ENCODE results near the gene TTYH3.
"Not testable (repeated sequence)": the region's sequence is repeated elsewhere in the genome, so short reads cannot be mapped to it uniquely, and the experiment has no call there.

TTYH3 gene

DNA sequence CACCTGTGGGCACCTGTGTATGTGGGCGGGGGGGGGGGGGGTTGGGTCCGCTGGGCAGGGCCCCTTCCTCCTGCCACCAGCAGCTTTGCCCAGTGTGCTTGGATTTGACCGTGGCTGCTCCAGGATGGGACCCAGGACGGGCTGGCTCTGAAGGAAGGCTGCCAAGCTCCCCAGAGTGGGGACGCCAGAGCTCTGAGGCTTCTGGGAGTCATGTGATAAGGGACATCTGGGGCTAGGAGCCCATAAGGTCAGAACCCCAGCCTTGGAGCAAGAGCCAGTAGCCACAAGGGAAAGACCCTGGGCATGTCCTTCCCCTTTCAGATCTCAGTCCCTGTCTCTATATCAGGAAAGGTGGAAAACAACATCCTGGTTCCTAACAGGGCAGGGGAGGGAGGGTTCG, 34.4 kb downstream of the TTYH3 start:
- no peak for DNase-seq

DNA sequence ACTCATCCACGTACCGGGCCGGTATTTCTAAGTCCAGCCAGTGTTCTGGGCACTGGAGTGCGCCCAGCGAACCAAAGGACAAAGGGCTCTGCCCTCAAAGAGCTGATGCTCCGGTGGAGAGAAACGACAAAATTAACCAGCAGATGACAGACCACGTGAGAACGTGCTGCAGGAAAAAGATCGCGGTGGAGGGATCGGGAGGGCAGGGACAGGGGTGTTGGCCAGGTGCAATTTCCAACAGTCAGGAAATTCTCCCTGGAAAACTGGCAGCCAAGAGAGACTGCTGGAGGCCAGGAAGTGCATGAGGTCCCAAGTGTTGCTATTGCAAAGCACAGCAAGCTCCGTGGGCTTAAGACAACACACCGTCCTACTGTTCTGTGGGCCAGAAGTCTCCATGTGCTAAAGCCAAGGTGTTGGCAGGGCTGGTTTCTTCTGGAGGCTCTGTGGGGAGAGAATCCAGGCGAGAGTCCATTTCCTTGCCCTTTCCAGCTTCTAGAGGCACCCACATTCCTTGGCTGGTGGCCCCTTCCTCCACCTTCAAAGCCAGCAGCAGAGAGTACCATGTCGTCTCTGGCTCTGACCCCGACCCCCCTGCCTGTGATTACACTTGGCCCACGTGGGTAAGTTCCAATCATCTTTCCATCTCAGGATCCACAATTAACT, 34.9 kb downstream of the TTYH3 start:
- no peak for DNase-seq

DNA sequence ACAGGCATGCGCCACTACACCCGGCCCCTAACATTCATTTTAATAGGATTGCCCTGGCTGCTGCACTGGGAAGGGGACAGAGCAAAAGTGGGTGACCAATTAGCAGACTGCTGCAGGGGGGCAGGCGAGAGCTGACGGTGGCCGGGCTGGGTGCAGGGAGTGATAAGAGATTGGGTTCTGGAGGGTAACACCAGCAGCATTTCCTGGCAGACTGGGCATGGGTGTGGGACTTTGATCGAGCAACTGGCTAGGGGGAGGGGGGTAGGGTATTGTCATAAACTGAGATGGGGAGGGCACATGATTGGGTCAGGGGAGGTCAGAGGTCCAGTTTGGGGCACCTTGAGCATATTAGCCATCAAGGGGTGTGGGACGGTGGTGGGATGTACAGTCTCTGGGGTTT, 36.1 kb downstream of the TTYH3 start:
- DNase-seq, result no peak

DNA sequence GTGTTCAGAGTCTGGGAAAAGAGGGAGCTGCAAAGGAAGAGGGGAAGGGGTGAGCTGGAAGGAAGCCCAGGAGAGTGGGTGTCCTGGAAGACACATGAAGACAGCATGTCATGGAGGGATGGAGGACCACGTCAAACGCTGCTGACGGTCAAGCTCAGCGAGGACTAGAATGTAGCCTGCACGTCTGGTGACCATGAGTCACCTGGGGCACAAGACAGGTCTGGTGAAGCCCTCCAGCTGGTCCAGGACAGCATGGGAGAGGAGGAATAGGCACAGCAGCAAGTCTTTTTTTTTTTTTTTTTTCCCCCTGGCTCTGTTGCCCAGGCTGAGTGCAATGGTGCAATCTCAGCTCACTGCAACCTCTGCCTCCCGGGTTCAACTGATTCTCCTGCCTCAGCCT, 36.6 kb downstream of the TTYH3 start:
- DNase-seq, result no peak

DNA sequence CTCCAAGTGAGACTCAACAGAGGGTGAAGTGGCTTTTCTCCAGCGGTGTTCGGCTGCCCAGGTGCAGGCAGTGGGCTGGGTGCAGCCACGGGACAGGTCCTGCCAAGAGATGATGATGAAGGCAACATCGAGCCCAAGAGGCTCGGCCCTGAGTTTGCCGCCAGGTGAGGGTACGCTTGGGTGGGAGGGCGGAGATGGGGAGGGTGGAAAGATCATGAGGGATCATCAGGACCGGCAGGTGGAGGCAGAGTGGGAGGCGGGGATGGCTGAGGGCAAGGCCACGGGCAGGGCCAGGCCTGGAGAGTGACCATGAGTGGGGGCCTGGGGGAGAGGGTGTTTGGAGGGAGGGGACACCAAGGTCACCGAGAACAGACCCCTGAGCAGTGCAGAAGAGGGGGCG, 38.4 kb downstream of the TTYH3 start:
- DNase-seq, result no peak

DNA sequence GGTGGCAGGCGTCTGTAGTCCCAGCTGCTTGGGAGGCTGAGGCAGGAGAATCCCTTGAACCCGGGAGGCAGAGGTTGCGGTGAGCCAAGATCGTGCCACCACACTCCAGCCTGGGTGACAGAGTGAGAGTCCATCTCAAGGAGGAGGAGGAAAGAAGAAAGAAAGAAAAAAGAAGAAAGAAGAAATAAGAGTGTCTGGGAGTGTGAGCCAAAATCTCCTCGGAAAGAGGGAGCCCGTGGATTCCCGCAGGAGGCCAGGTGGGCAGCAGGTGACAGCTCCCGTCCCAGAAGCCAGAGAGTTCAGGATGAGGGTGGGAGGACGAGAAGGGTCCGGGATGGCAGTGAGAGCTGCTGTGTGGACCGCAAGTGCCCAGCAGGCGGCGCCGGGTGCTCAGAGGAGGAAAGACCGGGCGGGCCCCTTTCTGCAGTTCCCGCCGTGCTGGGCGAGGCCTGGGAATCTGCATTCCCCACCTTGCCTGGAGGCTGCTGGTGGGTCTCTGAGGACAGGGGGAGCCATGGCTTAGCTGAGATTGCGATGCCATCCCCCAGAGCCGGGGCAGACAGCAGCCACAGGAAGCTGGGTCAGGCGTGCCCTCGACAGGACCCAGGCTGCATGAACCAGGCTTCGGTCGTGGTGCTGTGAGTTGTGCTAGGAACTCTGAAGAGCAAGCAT, 39.1 kb downstream of the TTYH3 start:
- peak; percentile 62 to 67 for DNase-seq

DNA sequence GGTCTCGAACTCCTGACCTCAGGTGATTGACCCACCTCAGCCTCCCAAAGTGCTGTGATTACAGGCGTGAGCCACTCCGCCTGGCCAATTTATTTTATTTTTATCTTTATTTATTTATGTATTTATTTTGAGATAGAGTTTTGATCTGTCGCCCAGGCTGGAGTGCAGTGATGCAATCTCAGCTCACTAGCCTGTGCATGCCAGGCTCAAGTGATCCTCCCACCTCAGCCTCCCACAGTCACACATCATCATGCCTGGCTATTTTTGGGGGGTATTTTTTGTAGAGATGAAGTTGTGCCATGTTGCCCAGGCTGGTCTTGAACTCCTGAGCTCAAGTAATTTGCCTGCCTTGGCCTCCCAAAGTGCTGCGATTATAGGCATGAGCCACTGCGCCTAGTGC, 41.4 kb downstream of the TTYH3 start:
- peak in 1 of 2 donors; percentile 56 for DNase-seq

DNA sequence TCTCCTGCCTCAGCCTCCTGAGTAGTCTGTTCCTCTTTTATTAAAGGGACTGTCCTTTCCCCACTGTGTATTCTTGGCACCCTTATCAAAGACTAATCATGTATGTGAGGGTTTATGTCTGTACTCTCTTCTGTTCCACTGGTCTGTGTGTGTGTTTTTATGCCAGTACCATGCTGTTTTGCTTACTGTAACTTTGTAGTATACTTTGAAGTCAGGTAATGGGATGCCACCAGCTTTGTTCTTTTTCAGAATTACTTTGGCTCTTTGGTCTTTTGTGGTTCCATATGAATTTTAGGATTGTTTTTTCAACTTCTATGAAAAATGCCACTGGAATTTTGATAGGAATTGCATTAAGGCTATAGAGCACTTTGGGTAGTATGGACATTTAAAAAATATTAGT, 42.1 kb downstream of the TTYH3 start:
- DNase-seq, result no peak

DNA sequence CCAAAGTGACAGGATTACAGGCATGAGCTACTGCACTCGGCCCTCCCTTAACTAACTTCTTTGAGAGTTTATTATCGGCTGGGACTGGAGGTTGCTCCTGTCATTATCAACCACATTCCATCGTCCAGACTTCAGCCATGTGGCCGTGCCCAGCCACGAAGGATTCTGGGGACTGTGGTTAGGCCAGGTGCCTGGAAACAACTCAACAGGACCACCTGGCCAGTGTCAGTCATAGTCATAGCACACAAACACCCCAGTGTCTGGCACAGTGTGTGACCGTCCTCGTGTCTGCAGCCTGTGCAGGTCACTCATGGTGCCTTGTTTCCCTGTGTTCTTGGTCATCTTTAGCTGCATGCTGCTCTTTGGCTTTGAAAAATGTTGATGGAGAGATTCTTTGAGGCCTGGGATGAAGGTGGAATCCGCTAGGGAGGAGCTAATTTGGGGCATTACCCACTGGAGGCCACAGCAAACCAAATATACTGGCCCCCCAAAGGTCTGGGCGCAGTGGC, 43.5 kb downstream of the TTYH3 start:
- no peak for DNase-seq

DNA sequence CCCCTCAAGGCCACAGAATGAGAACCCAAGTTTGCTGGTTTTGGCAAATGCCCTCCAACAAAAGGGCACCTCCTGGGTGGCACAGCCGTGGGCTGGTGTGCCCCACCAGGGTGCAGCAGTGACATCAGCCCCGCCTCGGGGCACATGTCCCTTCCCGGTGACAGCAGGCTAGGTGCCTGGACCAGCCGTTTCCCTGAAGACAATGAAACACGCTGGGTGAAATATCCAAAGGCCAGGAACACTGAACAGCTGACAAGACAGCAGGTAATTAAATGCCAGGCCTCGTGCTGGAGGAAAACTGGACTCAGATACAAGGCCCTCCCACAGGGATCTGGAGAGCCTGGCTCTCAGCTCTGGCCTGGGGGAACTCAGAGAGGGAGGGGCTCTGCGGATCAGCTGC, 44.8 kb downstream of the TTYH3 start:
- not testable (repeated sequence) for DNase-seq

DNA sequence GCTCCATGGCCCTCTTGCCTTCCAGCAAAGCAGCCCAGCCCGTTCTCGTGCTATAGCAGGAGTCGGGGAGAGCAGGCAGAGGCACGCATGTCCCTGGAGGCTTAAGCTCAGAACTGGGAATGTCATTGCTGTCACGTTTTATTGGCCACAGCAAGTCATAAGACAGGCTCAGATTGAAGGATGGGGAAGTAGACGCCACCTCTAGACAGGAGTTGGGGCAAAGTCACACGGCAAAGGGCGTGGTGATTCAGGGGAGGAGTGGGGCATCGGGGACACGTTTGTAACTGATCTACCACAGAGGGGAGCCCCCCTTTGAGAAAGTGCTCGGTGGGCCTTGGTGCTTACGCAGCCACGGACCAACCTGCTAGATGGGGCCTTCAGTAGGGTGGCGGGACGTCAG, 46.7 kb downstream of the TTYH3 start:
- DNase-seq, result peak in 1 of 2 donors; percentile 37

DNA sequence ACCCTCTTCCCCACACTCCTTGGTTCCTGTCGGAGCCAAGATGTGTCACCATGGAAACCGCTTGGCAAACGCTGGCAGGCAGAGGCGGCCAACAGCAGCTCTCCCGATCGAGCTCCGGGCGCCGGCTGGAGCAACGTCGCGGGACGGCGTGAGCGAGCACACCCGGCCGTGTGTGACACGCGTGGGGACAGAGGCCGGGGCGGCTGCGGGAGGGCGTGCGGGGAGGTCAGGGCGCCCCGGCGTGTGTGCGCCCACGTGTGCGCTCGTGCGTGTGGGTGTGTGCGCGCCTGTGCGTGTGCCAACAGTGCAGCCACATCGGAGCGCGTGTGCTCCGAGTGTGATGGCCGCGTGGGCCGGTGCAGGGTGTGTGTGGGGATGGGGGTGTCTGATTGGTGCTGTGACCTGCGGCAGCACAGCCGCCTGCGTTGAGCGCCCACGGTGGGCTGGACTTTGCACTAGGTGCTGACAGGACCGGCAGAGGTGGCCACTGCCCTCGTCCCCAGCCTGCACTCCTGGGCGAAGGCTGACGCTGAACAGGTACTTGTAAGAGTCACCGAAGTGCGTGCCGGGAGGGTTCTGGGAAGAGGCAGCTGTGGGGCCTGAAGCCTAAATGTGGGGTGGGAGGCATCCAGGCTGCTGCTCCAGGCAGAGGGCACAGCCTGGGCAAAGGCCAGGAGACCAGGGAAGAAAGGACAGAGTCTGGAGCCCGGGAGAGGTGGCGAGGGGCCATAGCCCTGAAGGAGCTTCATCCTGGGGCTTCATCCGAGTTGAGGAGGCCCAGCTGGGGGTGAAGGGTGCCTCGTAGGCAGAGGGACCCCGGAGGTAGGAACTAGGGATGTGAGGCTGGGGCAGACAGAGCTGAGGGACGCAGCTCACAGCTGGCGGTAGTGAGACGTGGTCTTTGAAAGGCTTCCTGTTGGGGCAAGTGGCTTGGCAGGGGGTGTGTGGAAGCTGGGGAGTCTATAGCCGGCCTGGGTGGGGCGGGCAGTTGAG, 47.6 kb downstream of the TTYH3 start:
- not testable (repeated sequence) for DNase-seq

DNA sequence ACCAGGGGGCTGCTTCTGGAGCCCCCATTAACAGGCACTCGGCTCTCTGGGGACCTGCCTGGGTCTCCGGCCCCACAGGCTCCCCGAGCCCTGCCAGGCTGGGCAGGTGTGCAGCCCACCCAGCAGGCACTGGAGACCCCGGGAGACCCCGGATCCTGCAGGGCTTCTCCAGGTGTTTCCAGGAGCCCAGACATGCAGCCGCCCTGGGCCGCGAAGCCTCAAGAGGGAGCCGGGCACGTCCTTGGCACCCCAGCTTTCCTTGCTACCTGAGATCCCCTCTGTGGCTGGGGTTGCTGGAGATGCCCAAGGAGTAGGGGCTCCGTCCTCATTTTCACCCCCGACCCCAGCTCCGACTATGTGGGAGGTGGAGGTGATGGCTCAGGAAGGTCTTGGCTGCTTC, 48.5 kb downstream of the TTYH3 start:
- no peak for DNase-seq

DNA sequence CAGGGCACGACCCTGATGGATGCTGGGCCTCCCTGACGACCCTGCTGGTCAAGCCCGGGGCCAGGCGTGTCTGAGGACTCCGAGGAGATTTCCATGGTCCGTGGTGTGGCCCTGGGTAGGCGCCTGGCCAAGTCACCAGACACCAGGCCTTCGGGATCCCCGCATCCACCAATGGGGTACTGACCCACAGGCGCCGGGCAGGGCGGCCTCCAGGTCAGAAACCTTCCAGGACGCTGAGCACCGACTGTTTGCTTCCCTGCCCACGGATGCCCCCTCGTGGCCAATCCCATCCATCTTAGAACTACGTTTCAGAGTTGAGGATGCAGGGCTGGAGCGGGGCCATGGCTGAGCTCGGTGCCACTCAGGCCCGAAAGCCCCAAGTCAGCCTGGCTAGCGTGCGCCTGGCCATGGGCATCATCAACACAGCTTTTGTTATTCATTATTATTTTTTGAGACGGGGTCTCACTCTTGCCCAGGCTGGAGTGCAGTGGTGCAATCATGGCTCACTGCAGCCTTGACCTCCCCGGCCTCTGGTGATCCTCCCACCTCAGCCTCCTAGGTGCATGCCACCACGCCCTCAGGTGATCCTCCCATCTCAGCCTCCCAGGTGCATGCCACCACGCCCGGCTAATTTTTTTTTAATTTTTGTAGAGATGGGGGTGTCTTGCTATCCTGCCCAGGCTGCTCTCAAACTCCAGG, 49.2 kb downstream of the TTYH3 start:
- DNase-seq, result peak; percentile 79 to 80

DNA sequence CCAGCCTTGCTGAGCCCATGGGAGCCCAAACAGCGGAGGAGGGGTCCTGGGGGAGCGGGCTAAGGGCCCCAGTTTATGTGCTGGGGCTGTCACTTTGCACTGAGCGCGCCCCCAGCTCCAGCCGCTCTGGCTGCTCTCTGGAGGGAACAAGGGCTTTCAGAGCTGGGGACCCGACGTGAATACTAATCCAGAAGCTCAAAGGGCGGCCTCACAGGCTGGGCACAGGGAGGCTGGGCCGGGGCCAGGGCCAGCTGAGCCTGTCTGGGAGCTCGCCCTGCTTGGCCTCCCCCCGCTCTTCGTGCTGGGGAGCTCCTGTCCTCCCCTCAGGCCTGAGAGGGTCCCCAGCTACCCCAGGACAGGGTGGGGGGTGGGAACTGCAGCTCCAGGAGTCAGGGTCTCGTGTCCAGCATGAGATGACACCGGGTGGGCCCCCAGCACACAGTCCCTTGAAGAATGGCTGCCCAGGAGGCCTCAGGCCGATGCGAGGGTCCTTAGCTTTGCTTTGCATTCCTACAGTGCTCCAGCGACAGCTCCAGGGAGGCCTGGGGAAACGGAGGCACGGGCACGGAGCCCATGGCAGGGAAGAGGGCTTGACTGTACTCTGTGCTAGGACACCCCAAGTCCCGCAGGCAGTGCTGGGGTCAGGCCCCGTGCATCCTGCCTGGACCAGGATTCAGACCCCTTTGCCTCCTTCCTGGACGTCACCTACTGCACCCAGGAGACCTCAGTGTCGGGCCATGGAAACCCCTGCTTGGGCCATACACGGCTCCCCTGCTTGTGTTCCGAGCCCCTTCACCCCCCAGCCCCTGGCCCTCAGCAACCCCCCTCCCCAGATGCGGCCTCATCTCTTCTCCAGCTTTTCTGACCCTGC, 50.4 kb downstream of the TTYH3 start:
- DNase-seq, result no peak

DNA sequence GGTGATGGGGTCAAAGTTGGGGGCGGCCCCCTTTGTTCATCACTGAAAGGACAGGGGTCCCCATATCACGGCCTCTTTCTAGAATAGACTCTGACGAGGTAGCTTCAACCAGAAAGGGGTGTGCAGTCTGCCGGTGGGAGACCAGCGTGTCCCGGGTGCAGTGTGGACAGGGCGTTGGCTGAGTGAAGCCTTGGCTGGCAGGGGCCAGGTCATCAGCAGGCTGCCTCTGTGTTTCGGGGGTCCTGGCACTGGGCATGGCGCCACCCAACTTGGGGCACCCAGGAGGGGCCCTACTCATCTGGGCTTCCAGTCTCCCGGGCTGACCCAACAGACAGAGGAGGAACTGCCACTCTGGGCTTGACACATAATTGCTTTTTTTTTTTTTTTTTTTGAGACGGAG, 52.7 kb downstream of the TTYH3 start:
- DNase-seq, result no peak

DNA sequence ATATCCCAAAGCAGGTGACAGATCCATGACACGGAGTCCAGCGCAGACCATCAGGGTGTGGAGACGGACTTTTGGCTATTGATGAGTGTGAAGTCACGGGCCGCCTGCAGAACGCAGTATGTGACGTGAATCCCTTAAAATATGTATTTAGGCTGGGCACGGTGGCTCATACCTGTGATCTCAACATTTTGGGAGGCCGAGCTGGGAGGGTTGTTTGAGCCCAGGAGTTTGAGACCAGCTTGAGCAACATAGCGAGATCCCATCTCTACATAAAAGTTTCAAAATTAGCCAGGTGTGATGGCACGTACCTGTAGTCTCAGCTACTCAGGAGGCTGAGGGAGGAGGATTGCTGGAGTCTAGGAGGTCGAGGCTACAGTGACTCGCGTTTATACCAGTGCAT, 54.3 kb downstream of the TTYH3 start:
- DNase-seq, result no peak

DNA sequence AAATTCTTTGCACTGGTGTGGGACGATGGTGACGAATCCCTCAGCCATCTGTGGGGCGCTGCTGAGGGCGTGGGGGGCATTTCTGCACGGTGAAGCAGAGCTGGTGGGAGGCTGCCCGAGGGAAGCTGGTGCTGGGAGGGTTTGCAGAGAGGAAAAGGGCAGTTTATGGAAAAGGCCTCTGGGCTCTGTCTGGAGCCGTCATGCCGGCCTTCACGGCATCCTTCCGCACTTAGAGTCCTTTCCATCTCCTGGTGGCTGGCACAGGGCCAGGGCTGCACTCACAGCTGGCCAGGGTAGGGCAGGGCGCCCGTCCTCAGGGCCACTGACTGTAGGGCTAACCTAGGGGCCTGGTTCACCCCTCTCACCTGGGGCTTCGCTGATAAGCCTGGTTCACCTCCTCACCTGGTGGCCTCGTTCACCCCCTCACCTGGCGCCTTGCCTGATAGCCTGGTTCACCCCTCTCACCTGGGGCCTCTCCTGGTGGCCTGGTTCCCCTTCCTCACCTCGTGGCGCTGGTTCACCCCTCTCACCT, 55.6 kb downstream of the TTYH3 start:
- DNase-seq, result peak in 1 of 2 donors; percentile 42

DNA sequence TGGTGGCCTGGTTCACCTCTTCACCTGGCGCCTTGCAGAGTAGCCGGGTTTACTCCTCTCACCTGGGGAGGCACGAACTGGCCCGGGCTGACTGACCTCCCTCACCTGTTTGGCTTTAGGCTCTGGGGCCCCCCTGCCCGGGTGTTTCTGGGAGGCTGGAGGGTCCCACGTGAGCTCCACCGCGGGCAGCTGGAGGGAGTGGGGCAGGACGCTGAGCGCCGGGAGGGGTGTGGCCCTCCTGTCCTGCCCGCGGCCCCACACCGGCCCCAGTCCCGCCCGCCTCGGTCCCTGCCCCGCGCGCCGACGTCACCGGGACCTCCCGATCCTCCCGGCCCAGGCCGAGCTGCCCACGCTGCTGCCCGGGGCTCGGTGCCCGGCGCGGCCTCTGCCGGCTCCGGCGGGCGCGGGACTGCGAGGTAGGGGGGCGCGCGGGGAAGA, 56.1 kb downstream of the TTYH3 start, which contains the start of gene AMZ1:
Gene AMZ1 (plus strand): TSS at position 322 of the 438 bp plus-strand sequence. CDS start 12,250 bp downstream, outside the sequence.
- DNase-seq, result peak in 1 of 2 donors; percentile 40

DNA sequence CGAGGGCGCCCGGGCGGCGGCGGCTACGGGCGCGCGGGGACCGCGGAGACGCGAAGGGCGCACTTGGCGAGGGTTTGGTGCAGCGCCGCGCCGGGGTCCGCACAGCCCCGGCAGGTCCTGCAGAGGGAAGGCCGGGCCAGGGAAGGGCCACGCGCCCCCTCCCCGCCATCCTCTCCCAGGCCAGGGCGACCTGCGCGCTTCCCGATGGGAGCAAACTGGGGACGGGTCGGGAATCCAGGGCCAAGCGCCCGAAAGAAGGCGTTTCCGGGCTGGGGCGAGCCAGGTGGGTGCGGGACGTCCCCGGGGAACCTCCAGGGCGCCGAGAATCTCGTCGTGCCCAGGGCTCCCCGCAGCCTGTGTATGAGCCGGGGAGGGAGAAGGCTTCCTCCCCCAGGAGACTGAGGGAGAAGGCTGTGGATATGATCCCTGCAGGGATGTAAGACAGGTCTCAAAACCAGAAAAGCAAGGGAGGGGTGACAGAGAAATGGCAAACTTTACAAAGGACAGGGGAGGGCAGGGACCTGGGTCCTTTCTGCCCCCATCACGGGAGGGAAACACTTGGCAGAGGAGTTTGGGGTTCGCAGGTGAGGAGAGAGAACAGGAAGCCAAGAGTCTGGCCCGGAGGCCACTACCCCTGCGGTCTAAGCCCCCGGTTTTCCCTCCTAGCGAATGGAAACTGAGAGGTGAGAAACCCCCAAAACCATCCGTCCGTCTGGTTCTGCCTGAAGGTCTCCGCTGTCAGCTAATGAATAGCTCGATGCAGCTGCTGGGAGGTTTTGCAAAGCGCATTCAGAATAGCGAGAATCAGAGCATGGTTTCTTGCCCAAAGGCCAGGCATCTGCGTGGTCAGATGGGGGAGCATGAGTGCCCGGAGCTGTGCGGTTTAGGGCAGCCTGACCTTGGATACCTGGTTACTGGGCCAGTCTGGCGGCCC, 56.9 kb downstream of the TTYH3 start:
- no peak for DNase-seq

All from inflammatory macrophage (primary cell).